Activated CD4-positive, alpha-beta memory T cell treated with anti-CD3 and anti-CD28 coated beads for 36 hours (primary cell): ENCODE results near the gene PSME2. TPM values are rescaled to one million over a fixed set of nuclear protein-coding genes. Genes with fewer than 3 reads are reported as not detected.

ENCODE experiments used
- CTCF ChIA-PET: fragments of 350-600 bp; sonication (Branson Sonifier 250); formaldehyde crosslinking; loops from one replicate; lab custom pipeline; 2021; ENCODE audit warnings: antibody characterized with exemption, inconsistent platforms; lab: Charles Lee
- POLR2A ChIA-PET: fragments of 350-600 bp; sonication (Branson Sonifier 250); formaldehyde crosslinking; loops from one replicate; lab custom pipeline; 2021; ENCODE audit warnings: antibody characterized with exemption; lab: Charles Lee
- DNase-seq: peaks from one replicate; pipeline ENCODE4 v3.0.0-alpha.2; 2020
- H3K27ac Mint-ChIP-seq: one replicate; pipeline ENCODE4 v1.8.0; 2021; ENCODE audit warnings: mixed read lengths
- H3K27me3 Mint-ChIP-seq: one replicate; pipeline ENCODE4 v1.8.0; 2021; ENCODE audit warnings: mixed read lengths
- H3K36me3 Mint-ChIP-seq: one replicate; pipeline ENCODE4 v1.8.0; 2021; ENCODE audit warnings: mixed read lengths
- H3K4me1 Mint-ChIP-seq: one replicate; pipeline ENCODE4 v1.8.0; 2021; ENCODE audit warnings: low read depth, mixed read lengths
- H3K4me3 Mint-ChIP-seq: one replicate; pipeline ENCODE4 v1.8.0; 2021; ENCODE audit warnings: mild to moderate bottlenecking, mixed read lengths
- H3K9me3 Mint-ChIP-seq: one replicate; pipeline ENCODE4 v1.8.0; 2021; ENCODE audit warnings: mixed read lengths
- intact Hi-C: fragments of 100-400 bp; cut with micrococcal nuclease; formaldehyde crosslinking; loops from one replicate; pipeline ENCODE4 v1.15.1; 2023
- total RNA-seq, 2 experiments: library from RNA; stranded (reverse); gene quantifications; one replicate each; pipeline ENCODE4 v1.2.3, GENCODE V29; 2021

PSME2 gene
- total RNA-seq, 2 experiments from 2014 or later: 404 to 411 TPM

GRCh38 chr14:24122416-24122815, 24.0 kb downstream of the PSME2 start:
- Mint-ChIP-seq H3K4me3 (no peak overlapping the region), H3K4me1 (no peaks in the 10 kb centered on the region), H3K27me3 (no peaks in the 10 kb centered on the region), H3K36me3 (peaks cover 33% of the 10 kb centered on the region), H3K27ac (no peak overlapping the region), H3K9me3 (no peaks in the 10 kb centered on the region)
- intact Hi-C loops: no loop called here
- ChIA-PET POLR2A (no interaction called here), CTCF (no interaction called here)
- no peak for DNase-seq

DNA sequence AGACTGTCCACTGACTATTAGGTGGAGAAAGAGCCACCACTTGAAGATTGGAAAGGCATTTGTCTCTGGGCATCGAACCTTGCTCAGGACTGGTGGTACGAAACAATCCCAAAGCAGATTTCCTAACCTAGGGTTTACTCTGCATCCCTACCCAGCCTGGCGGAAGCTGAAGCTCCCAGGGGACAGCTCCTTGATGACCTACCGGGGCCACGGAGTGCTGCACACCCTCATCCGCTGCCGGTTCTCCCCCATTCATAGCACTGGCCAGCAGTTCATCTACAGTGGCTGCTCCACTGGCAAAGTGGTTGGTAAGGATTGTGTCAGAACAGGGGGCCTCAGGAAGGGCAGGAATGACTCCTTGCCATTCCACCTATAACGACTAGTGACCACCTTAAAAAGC, 25.2 kb downstream of the PSME2 start:
- no peak for DNase-seq
- Mint-ChIP-seq H3K4me3 (no peak overlapping the region), H3K27ac (no peak overlapping the region), H3K36me3 (peaks cover 40% of the 10 kb centered on the region), H3K9me3 (no peaks in the 10 kb centered on the region), H3K4me1 (peaks cover 11% of the 10 kb centered on the region), H3K27me3 (no peaks in the 10 kb centered on the region)
- ChIA-PET CTCF (no interaction called here), POLR2A (interaction anchor here (0.8 to 1.0 kb wide), 2 partner anchors 13 kb away, joined by 3 to 4 read pairs; no protein-coding TSS in a partner anchor)
- intact Hi-C loops: no loop called here

GRCh38 chr14:24119691-24120090, 26.7 kb downstream of the PSME2 start:
- H3K9me3 Mint-ChIP-seq: no peaks in the 10 kb centered on the region
- no peak overlapping the region for H3K27ac Mint-ChIP-seq
- H3K4me1 Mint-ChIP-seq: peaks cover 20% of the 10 kb centered on the region
- ChIA-PET POLR2A (interaction anchor here (1.1 to 6.6 kb wide), 2 partner anchors 13 to 17 kb away, joined by 4 to 73 read pairs; partner anchors contain the start of gene PSME1), CTCF (interaction anchor here (1.0 kb wide), 1 partner anchor 11 kb away, joined by 7 read pairs; no protein-coding TSS in a partner anchor)
- H3K27me3 Mint-ChIP-seq: no peaks in the 10 kb centered on the region
- no peak overlapping the region for H3K4me3 Mint-ChIP-seq
- intact Hi-C loops: no loop called here
- DNase-seq: no peak
- H3K36me3 Mint-ChIP-seq: peaks cover 49% of the 10 kb centered on the region

GRCh38 chr14:24117179-24117578, 29.2 kb downstream of the PSME2 start:
- H3K36me3 Mint-ChIP-seq: peaks cover 40% of the 10 kb centered on the region
- no peaks in the 10 kb centered on the region for H3K27me3 Mint-ChIP-seq
- intact Hi-C loops: no loop called here
- ChIA-PET CTCF (interaction anchor here (0.8 to 4.6 kb wide), 4 partner anchors 9 to 89 kb away, joined by 3 to 33 read pairs (median 6); partner anchors contain the start of gene IRF9), POLR2A (interaction anchor here (0.6 to 6.6 kb wide), 4 partner anchors 9 to 163 kb away, joined by 3 to 73 read pairs (median 16); partner anchors contain the start of gene PSME1)
- peaks cover 20% of the 10 kb centered on the region for H3K4me1 Mint-ChIP-seq
- no peaks in the 10 kb centered on the region for H3K9me3 Mint-ChIP-seq
- H3K4me3 Mint-ChIP-seq: no peak overlapping the region
- no peak for DNase-seq
- no peak overlapping the region for H3K27ac Mint-ChIP-seq

DNA sequence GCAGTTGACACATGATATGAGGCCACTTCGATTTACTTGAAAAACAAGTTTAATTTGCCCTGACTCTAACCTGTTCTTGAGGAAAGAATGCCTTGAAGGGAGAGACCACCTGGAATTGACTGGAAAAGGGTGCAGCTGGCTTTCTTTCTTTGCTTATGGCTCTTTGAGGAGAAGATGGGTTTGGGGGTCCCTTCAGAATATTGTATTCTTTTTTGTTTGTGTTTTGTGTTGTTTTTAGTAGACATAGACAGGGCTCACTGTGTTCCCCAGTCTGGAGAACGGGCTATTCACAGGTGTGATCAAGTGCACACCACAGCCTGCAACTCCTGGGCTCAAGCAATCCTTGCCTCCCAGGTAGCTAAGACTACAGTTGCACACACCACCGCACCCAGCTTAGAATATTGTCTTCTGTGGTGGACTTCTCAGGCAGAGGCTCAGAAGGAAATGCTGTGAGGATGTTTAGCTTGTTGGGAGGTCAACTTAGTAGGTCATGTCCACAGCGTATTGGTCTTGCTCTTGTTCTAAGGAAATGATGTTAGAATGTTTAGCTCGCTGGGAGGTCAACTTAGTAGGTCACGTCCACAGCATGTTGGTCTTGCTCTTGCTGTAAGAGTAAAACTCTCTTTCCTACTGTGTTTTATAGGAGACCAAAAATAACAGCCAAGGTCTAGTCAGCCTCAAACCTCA, 30.1 kb downstream of the PSME2 start:
- H3K36me3 Mint-ChIP-seq: peaks cover 38% of the 10 kb centered on the region
- H3K27ac Mint-ChIP-seq: peak overlapping the region; percentile 100
- ChIA-PET CTCF (interaction anchor here (0.7 to 4.6 kb wide), 11 partner anchors 8 to 217 kb away, joined by 3 to 33 read pairs (median 5); partner anchors contain the start of genes EMC9, IRF9, PCK2 and PSME2), POLR2A (interaction anchor here (0.9 to 6.6 kb wide), 7 partner anchors 10 to 158 kb away, joined by 3 to 73 read pairs (median 27); partner anchors contain the start of genes EMC9, PSME1, PSME2 and RNF31)
- H3K4me1 Mint-ChIP-seq: peaks cover 20% of the 10 kb centered on the region
- intact Hi-C loops: no loop called here
- H3K27me3 Mint-ChIP-seq: no peaks in the 10 kb centered on the region
- peak overlapping the region; percentile 95 for H3K4me3 Mint-ChIP-seq
- no peaks in the 10 kb centered on the region for H3K9me3 Mint-ChIP-seq
- no peak for DNase-seq

- H3K4me3 Mint-ChIP-seq: peak overlapping the region; percentile 95
- ChIA-PET CTCF (interaction anchor here (0.7 to 4.6 kb wide), 17 partner anchors 7 to 218 kb away, joined by 3 to 33 read pairs (median 7); partner anchors contain the start of genes CIDEB, EMC9, IRF9 and PCK2), POLR2A (interaction anchor here (1.2 to 6.6 kb wide), 14 partner anchors 9 to 158 kb away, joined by 4 to 73 read pairs (median 15); partner anchors contain the start of genes CHMP4A, EMC9, IRF9 and PCK2)
- intact Hi-C loops: loop anchor here (1.0 to 2.0 kb wide), 5 partner anchors 21 to 646 kb away; partner anchors contain the start of genes CARMIL3, GMPR2, IPO4 and NEDD8
- H3K9me3 Mint-ChIP-seq: no peaks in the 10 kb centered on the region
- peaks cover 36% of the 10 kb centered on the region for H3K36me3 Mint-ChIP-seq
- H3K27me3 Mint-ChIP-seq: no peaks in the 10 kb centered on the region
- H3K4me1 Mint-ChIP-seq: peaks cover 22% of the 10 kb centered on the region
- DNase-seq: peak; percentile 26
- H3K27ac Mint-ChIP-seq: peak overlapping the region; percentile 100
These were observed 30.8 kb downstream of the PSME2 start for GRCh38 chr14:24115422-24116127.

- peaks cover 24% of the 10 kb centered on the region for H3K4me1 Mint-ChIP-seq
- intact Hi-C loops: loop anchor here (1.0 to 2.0 kb wide), 13 partner anchors 20 to 793 kb away; partner anchors contain the start of genes CARMIL3, CHMP4A, EMC9 and GMPR2
- no peaks in the 10 kb centered on the region for H3K9me3 Mint-ChIP-seq
- peak within 1 kb of the TSS; percentile 100 for H3K27ac Mint-ChIP-seq
- POLR2A ChIA-PET: interaction anchor here (1.0 to 6.6 kb wide), 21 partner anchors 8 to 794 kb away, joined by 3 to 73 read pairs (median 7); partner anchors contain the start of genes CARMIL3, CBLN3, CHMP4A and CIDEB
- no peaks in the 10 kb centered on the region for H3K27me3 Mint-ChIP-seq
- peak; percentile 99 for DNase-seq
- H3K4me3 Mint-ChIP-seq: peak within 1 kb of the TSS; percentile 95
- peaks cover 33% of the 10 kb centered on the region for H3K36me3 Mint-ChIP-seq
- CTCF ChIA-PET: interaction anchor here (0.7 to 4.6 kb wide), 18 partner anchors 17 to 1106 kb away, joined by 3 to 33 read pairs (median 4); partner anchors contain the start of genes CIDEB, DHRS4L2, EMC9 and IRF9
These were observed 31.6 kb downstream of the PSME2 start, which contains the start of the genes DCAF11 and NRL for GRCh38 chr14:24114532-24115421. TSS of gene DCAF11 (plus strand) at chr14:24114777. CDS start at chr14:24115595, 818 bp downstream. TSS of gene NRL (minus strand) at chr14:24114949. CDS start at chr14:24082848, 32,101 bp downstream.

GRCh38 chr14:24113801-24114531, 32.4 kb downstream of the PSME2 start:
- Mint-ChIP-seq H3K27me3 (no peaks in the 10 kb centered on the region), H3K4me1 (peaks cover 30% of the 10 kb centered on the region), H3K4me3 (peak overlapping the region; percentile 95), H3K9me3 (no peaks in the 10 kb centered on the region), H3K36me3 (peaks cover 26% of the 10 kb centered on the region), H3K27ac (peak overlapping the region; percentile 100)
- ChIA-PET CTCF (interaction anchor here (0.7 to 4.6 kb wide), 15 partner anchors 19 to 1105 kb away, joined by 3 to 33 read pairs (median 7); partner anchors contain the start of genes CIDEB, DHRS4L2, EMC9 and IRF9), POLR2A (interaction anchor here (1.0 to 6.6 kb wide), 20 partner anchors 11 to 793 kb away, joined by 3 to 73 read pairs (median 8); partner anchors contain the start of genes CARMIL3, CBLN3, CHMP4A and CIDEB)
- intact Hi-C loops: loop anchor here (1.0 to 2.0 kb wide), 10 partner anchors 20 to 793 kb away; partner anchors contain the start of genes CARMIL3, CHMP4A, EMC9 and IPO4
- peak; percentile 93 for DNase-seq

- intact Hi-C loops: no loop called here
- POLR2A ChIA-PET: interaction anchor here (1.0 to 6.6 kb wide), 11 partner anchors 13 to 316 kb away, joined by 3 to 73 read pairs (median 27); partner anchors contain the start of genes CBLN3, EMC9, IRF9 and KHNYN
- Mint-ChIP-seq H3K27me3 (no peaks in the 10 kb centered on the region), H3K36me3 (peaks cover 21% of the 10 kb centered on the region), H3K9me3 (no peaks in the 10 kb centered on the region), H3K4me3 (peak overlapping the region; percentile 95), H3K27ac (peak overlapping the region; percentile 100), H3K4me1 (peaks cover 36% of the 10 kb centered on the region)
- CTCF ChIA-PET: interaction anchor here (1.4 to 4.6 kb wide), 9 partner anchors 18 to 220 kb away, joined by 3 to 33 read pairs (median 10); partner anchors contain the start of genes CIDEB, EMC9, IRF9 and MDP1
- no peak for DNase-seq
These were observed 33.0 kb downstream of the PSME2 start for GRCh38 chr14:24113379-24113800.
